GM18520 (cell line): ENCODE data around the gene TTLL12.

Experiments used
- ATAC-seq: cut with Tn5 transposase; IDR thresholded peaks from one replicate; pipeline ENCODE4 v1.9.1; 2021; ENCODE audit not compliant: unreplicated experiment

The TTLL12 gene

GRCh38 chr22:43129426-43130425 lies 57.2 kb downstream of the TTLL12 start:
- no peak for ATAC-seq

GRCh38 chr22:43128928-43129424 lies 58.0 kb downstream of the TTLL12 start:
- no peak for ATAC-seq

- no peak for ATAC-seq
These were observed 58.8 kb downstream of the TTLL12 start for GRCh38 chr22:43128116-43128515.

- no peak for ATAC-seq
These were observed 59.6 kb downstream of the TTLL12 start for GRCh38 chr22:43127166-43127908.

- ATAC-seq = no peak
These were observed 60.3 kb downstream of the TTLL12 start for GRCh38 chr22:43126501-43127165.

- peak; percentile 55 for ATAC-seq
These were observed 67.9 kb downstream of the TTLL12 start for GRCh38 chr22:43118953-43119458.

GRCh38 chr22:43118024-43118849 lies 68.7 kb downstream of the TTLL12 start:
- no peak for ATAC-seq

- ATAC-seq = no peak
These were observed 70.0 kb downstream of the TTLL12 start for GRCh38 chr22:43116932-43117331.
